Measurements from ENCODE around the gene GOLT1B. TPM values are rescaled to one million over a fixed set of nuclear protein-coding genes. Genes with fewer than 3 reads are reported as not detected.

GOLT1B gene
- total RNA-seq, 1 donor from 2014 or later = 30.8 TPM

GRCh38 chr12:21505888-21506287 is 4.3 kb downstream of the GOLT1B start:
- Mint-ChIP-seq H3K4me1 (peaks cover 15% of the 10 kb centered on the region), H3K27me3 (ENCODE audit: low read depth) (no peaks in the 10 kb centered on the region), H3K27ac (ENCODE audit: unreplicated experiment) (no peak overlapping the region), H3K4me3 (no peak overlapping the region), H3K36me3 (ENCODE audit: low read depth) (peaks cover 5% of the 10 kb centered on the region), H3K9me3 (no peaks in the 10 kb centered on the region)
- no peak for DNase-seq (ENCODE audit: low read depth, low spot score)
- TF ChIP-seq, protein P1, sequence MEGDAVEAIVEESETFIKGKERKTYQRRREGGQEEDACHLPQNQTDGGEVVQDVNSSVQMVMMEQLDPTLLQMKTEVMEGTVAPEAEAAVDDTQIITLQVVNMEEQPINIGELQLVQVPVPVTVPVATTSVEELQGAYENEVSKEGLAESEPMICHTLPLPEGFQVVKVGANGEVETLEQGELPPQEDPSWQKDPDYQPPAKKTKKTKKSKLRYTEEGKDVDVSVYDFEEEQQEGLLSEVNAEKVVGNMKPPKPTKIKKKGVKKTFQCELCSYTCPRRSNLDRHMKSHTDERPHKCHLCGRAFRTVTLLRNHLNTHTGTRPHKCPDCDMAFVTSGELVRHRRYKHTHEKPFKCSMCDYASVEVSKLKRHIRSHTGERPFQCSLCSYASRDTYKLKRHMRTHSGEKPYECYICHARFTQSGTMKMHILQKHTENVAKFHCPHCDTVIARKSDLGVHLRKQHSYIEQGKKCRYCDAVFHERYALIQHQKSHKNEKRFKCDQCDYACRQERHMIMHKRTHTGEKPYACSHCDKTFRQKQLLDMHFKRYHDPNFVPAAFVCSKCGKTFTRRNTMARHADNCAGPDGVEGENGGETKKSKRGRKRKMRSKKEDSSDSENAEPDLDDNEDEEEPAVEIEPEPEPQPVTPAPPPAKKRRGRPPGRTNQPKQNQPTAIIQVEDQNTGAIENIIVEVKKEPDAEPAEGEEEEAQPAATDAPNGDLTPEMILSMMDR (conservative IDR thresholded peaks at IDR 0.05) = no peak

GRCh38 chr12:21507849-21508248 is 6.3 kb downstream of the GOLT1B start:
- Mint-ChIP-seq H3K4me3 (no peak overlapping the region), H3K27ac (ENCODE audit: unreplicated experiment) (no peak overlapping the region), H3K27me3 (ENCODE audit: low read depth) (no peaks in the 10 kb centered on the region), H3K36me3 (ENCODE audit: low read depth) (peaks cover 5% of the 10 kb centered on the region), H3K9me3 (no peaks in the 10 kb centered on the region), H3K4me1 (peaks cover 8% of the 10 kb centered on the region)
- DNase-seq (ENCODE audit: low read depth, low spot score) = no peak
- TF ChIP-seq, protein P1 (conservative IDR thresholded peaks at IDR 0.05) = no peak

DNA sequence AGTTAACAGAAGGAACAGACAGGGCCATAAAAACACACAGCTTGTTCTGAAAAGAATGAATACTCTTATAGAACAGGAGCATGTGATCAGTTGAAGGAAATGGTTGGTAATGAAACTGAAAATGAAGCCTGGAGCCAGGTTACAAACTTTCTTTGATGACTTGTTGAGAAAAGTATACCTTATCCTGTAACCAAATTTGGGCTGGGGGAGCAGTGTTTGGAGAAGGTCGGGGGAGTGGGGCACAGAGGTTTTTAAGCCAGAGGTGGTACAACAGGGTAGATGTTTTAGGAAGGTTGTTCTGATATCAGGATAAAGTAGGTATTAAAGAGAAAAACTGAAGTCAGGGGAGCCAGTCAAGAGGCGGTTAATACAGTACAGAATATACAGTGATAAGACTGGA is 8.2 kb downstream of the GOLT1B start:
- H3K4me1 Mint-ChIP-seq = no peaks in the 10 kb centered on the region
- peaks cover 5% of the 10 kb centered on the region for H3K36me3 Mint-ChIP-seq (ENCODE audit: low read depth)
- DNase-seq (ENCODE audit: low read depth, low spot score) = no peak
- TF ChIP-seq, protein P1 (conservative IDR thresholded peaks at IDR 0.05) = no peak
- no peaks in the 10 kb centered on the region for H3K9me3 Mint-ChIP-seq
- H3K27ac Mint-ChIP-seq (ENCODE audit: unreplicated experiment) = no peak overlapping the region
- no peaks in the 10 kb centered on the region for H3K27me3 Mint-ChIP-seq (ENCODE audit: low read depth)
- no peak overlapping the region for H3K4me3 Mint-ChIP-seq

DNA sequence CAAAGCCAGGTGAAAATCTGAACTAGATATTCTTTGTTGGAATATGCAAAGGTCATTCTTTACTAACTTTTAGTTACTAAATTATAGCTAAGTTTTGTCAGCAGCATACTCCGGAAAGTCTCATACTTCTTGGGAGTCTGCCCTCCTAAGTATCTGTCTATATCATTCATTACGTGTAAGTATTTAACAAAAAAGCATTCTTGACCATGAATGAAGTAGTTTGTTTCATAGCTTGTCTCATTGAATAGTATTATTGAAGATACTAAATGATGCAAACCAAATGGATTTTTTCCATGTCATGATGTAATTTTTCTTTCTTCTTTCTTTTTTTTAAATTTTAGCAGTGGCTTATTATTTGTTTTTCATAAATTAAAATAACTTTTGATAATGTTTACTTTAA is 14.7 kb downstream of the GOLT1B start:
- Mint-ChIP-seq H3K27ac (ENCODE audit: unreplicated experiment) (no peak overlapping the region), H3K4me1 (no peaks in the 10 kb centered on the region), H3K4me3 (no peak overlapping the region), H3K9me3 (no peaks in the 10 kb centered on the region), H3K27me3 (ENCODE audit: low read depth) (no peaks in the 10 kb centered on the region), H3K36me3 (ENCODE audit: low read depth) (no peaks in the 10 kb centered on the region)
- DNase-seq (ENCODE audit: low read depth, low spot score) = no peak
- TF ChIP-seq, protein P1 (conservative IDR thresholded peaks at IDR 0.05) = no peak

GRCh38 chr12:21518451-21518850 is 16.9 kb downstream of the GOLT1B start:
- no peaks in the 10 kb centered on the region for H3K4me1 Mint-ChIP-seq
- TF ChIP-seq, protein P1 (conservative IDR thresholded peaks at IDR 0.05) = no peak
- DNase-seq (ENCODE audit: low read depth, low spot score) = no peak
- H3K9me3 Mint-ChIP-seq = no peaks in the 10 kb centered on the region
- H3K36me3 Mint-ChIP-seq (ENCODE audit: low read depth) = no peaks in the 10 kb centered on the region
- no peak overlapping the region for H3K4me3 Mint-ChIP-seq
- H3K27me3 Mint-ChIP-seq (ENCODE audit: low read depth) = peaks cover 4% of the 10 kb centered on the region
- no peak overlapping the region for H3K27ac Mint-ChIP-seq (ENCODE audit: unreplicated experiment)

DNA sequence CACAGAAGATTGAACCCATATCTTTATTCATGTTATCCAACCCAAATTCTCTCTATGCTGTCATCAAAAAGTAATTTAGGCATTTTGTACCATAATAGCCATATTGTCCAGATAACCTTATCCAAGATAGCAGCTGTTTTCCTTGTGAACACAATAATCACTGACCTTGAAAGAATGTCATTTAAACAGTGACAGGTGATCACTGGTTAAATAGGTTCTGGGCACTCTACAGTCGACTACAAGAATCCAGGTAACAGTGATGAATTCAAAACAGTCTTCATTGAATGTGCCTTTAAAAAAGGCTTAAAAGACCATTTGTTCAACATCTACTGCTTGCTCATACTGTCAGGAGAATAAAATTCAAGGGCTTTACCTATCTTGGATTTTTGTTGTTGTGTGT is 20.0 kb downstream of the GOLT1B start:
- no peaks in the 10 kb centered on the region for H3K36me3 Mint-ChIP-seq (ENCODE audit: low read depth)
- no peak for DNase-seq (ENCODE audit: low read depth, low spot score)
- H3K27ac Mint-ChIP-seq (ENCODE audit: unreplicated experiment) = no peak overlapping the region
- H3K9me3 Mint-ChIP-seq = peaks cover 3% of the 10 kb centered on the region
- H3K4me3 Mint-ChIP-seq = no peak overlapping the region
- peaks cover 17% of the 10 kb centered on the region for H3K27me3 Mint-ChIP-seq (ENCODE audit: low read depth)
- H3K4me1 Mint-ChIP-seq = no peaks in the 10 kb centered on the region
- TF ChIP-seq, protein P1 (conservative IDR thresholded peaks at IDR 0.05) = no peak
